Uterus (tissue), 4 donors: ENCODE results near the gene LRRC55. TPM values are rescaled to one million over a fixed set of nuclear protein-coding genes. Genes with fewer than 3 reads are reported as not detected.
"Not testable (repeated sequence)": the region's sequence is repeated elsewhere in the genome, so short reads cannot be mapped to it uniquely, and the experiment has no call there.

Experiments used
- DNase-seq, 2 donors: peaks; one replicate each; pipeline ENCODE4 v3.0.0-alpha.2; 2019 to 2020
- H3K27ac ChIP-seq, 2 donors: fragments of 200-600 bp; sonication (generic); 1 replicate in 1 of 2; 2 replicates in 1 of 2; pipeline ENCODE4 v1.5.1; 2016 to 2018
- H3K27me3 ChIP-seq, 2 donors: fragments of 200-600 bp; sonication (generic); one replicate each; pipeline ENCODE4 v1.5.1; 2018 to 2019; ENCODE audit warnings: control low read depth in 1 of 2
- H3K36me3 ChIP-seq, 2 donors: fragments of 200-600 bp; sonication (generic); one replicate each; pipeline ENCODE4 v1.5.1; 2019; ENCODE audit warnings: control low read depth in 1 of 2
- H3K4me1 ChIP-seq, 2 donors: fragments of 200-600 bp; sonication (generic); one replicate each; pipeline ENCODE4 v1.5.1; 2018 to 2019; ENCODE audit warnings: control low read depth in 1 of 2
- H3K4me3 ChIP-seq, 2 donors: fragments of 200-600 bp; sonication (generic); 1 replicate in 1 of 2; 2 replicates in 1 of 2; pipeline ENCODE4 v1.5.1; 2018 to 2019; ENCODE audit warnings: mild to moderate bottlenecking in 1 of 2
- H3K9me3 ChIP-seq, 2 donors: fragments of 200-600 bp; sonication (generic); one replicate each; pipeline ENCODE4 v1.5.1; 2019; ENCODE audit warnings: control low read depth in 1 of 2
- POLR2A ChIP-seq, 2 donors: fragments of 450-650 bp; IDR thresholded peaks; one replicate each; pipeline ENCODE4 v1.6.1; 2016; ENCODE audit warnings: antibody characterized with exemption in 2 of 2, mild to moderate bottlenecking in 1 of 2, moderate library complexity in 1 of 2
- intact Hi-C: fragments of 100-400 bp; cut with DNase I; formaldehyde crosslinking; loops from one replicate; pipeline ENCODE4 v1.15.1; 2023; ENCODE audit warnings: low total_unique reads
- total RNA-seq, 4 donors: library from RNA; depleted of rRNA in 3 of 4; stranded (reverse); fragments of >200 nt in 3 of 4; gene quantifications; one replicate each; pipeline versions ENCODE4 v1.1.0 to v1.2.4, GENCODE V29; 2014 to 2023
- TF ChIP-seq, protein P1 (sequence below), 4 experiments: fragments of 200-600 bp in 2 of 4; fragments of 450-650 bp in 2 of 4; sonication (generic) in 2 of 4; IDR thresholded peaks; one replicate each; pipeline ENCODE4 v1.5.1; 2016 to 2019; ENCODE audit warnings: antibody characterized with exemption in 4 of 4, mild to moderate bottlenecking in 2 of 4, moderate library complexity in 1 of 4
- donor health status: DM: yes; HTN: yes; CAD: no.

Gene LRRC55
- total RNA-seq, 4 donors from 2014 or later = 0.26 to 2.1 TPM; not detected in 2

DNA sequence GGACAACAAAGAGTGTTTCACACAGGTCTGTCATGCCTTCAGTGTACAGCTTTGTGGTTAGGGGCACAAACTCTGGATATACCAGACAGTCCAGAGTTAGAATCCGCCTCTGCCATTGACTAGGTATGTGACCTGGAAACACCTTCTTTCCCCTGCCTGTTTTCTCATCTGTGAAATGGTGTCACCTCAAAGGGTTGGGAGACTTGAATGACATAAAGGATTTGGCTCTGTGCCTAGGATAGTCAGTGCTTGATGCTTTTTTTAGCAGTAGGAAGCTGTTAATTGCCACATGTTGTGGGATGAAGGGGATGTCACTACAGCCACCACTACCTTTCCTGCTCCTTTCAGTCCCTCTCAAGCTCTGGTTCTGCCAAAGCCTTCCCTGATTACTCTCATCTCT lies 17.4 kb upstream of the LRRC55 start:
- Histone ChIP-seq H3K27me3 (no peaks in the 10 kb centered on the region), H3K27ac (no peak overlapping the region), H3K9me3 (no peaks in the 10 kb centered on the region), H3K4me3 (no peak overlapping the region), H3K4me1 (no peaks in the 10 kb centered on the region), H3K36me3 (no peaks in the 10 kb centered on the region)
- no peak for DNase-seq
- intact Hi-C loops = no loop called here
- no peak for TF ChIP-seq POLR2A (IDR thresholded peaks at IDR 0.05)
- TF ChIP-seq, protein P1, sequence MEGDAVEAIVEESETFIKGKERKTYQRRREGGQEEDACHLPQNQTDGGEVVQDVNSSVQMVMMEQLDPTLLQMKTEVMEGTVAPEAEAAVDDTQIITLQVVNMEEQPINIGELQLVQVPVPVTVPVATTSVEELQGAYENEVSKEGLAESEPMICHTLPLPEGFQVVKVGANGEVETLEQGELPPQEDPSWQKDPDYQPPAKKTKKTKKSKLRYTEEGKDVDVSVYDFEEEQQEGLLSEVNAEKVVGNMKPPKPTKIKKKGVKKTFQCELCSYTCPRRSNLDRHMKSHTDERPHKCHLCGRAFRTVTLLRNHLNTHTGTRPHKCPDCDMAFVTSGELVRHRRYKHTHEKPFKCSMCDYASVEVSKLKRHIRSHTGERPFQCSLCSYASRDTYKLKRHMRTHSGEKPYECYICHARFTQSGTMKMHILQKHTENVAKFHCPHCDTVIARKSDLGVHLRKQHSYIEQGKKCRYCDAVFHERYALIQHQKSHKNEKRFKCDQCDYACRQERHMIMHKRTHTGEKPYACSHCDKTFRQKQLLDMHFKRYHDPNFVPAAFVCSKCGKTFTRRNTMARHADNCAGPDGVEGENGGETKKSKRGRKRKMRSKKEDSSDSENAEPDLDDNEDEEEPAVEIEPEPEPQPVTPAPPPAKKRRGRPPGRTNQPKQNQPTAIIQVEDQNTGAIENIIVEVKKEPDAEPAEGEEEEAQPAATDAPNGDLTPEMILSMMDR (IDR thresholded peaks at IDR 0.05) = no peak

DNA sequence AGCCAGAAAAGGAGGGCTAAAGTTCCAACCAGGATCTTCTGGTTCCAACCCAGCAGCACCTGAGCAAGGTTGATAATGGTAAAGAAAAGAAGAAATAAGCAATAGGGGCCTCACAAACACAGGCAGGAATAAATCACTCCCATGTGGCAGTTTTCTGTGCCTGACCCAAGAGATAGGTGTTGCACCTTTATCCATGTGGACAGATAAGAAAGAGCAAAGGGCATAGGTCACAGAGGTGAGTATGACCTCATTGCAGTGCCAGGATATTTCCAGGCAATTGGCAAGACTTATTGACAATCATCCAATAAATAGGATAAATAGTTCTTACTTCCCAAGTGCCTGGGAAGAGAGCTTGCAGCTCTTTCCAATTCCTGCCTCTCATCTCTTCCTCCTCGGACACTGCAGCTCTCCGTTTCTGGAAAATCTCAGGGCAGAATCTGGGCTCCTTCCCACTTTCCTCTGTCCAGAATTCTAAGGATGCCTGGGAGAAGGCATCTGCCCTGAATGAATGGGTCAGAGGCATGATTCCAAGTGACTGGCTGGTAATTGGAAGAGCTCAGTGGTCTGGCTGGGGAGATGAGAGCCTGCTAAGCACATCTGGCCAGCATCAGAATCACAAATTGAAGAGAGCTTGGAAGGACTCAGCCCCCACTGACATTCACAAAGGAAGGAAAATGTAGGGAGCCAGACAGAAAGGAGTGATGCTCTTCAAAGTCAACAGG lies 14.5 kb upstream of the LRRC55 start:
- intact Hi-C loops = no loop called here
- H3K9me3 ChIP-seq = no peaks in the 10 kb centered on the region
- no peak overlapping the region for H3K27ac ChIP-seq
- no peaks in the 10 kb centered on the region for H3K36me3 ChIP-seq
- TF ChIP-seq, protein P1 (IDR thresholded peaks at IDR 0.05) = no peak
- TF ChIP-seq POLR2A (IDR thresholded peaks at IDR 0.05) = no peak
- H3K27me3 ChIP-seq = no peaks in the 10 kb centered on the region
- peak in 1 of 2 donors; percentile 30 for DNase-seq
- no peak overlapping the region for H3K4me3 ChIP-seq
- no peaks in the 10 kb centered on the region for H3K4me1 ChIP-seq

DNA sequence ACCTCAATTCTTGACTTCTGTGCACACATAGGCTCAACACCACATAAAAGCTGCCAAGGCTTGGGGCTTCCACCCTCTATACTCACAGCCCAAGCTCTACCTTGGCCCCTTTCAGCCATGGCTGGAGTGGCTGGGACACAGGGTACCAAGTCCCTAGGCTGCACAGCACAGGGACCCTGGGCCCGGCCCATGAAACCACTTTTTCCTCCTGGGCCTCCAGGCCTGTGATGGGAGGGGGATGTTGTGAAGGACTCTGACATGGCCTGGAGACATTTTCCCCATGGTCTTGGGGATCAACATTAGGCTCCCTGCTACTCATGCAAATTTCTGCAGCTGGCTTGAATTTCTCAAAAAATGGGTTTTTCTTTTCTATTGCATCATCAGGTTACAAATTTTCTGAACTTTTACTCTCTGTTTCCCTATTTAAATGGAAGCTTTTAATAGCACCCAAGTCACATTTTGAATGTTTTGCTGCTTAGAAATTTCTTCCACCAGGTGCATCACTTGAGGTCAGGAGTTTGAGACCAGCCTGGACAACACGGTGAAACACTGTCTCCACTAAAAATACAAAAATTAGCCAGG lies 11.9 kb upstream of the LRRC55 start:
- not testable (repeated sequence) for H3K36me3 ChIP-seq

GRCh38 chr11:57172031-57172430 lies 9.7 kb upstream of the LRRC55 start:
- DNase-seq = no peak
- Histone ChIP-seq H3K4me1 (no peaks in the 10 kb centered on the region), H3K9me3 (no peaks in the 10 kb centered on the region), H3K36me3 (no peaks in the 10 kb centered on the region), H3K4me3 (no peak overlapping the region), H3K27ac (no peak overlapping the region), H3K27me3 (no peaks in the 10 kb centered on the region)
- intact Hi-C loops = no loop called here
- TF ChIP-seq POLR2A (IDR thresholded peaks at IDR 0.05) = no peak
- TF ChIP-seq, protein P1 (IDR thresholded peaks at IDR 0.05) = no peak

More for the DNA sequence above, 11.9 kb upstream of the LRRC55 start:
- H3K4me1 ChIP-seq, DNase-seq, H3K27me3 ChIP-seq, intact Hi-C loops, H3K9me3 ChIP-seq, H3K4me3 ChIP-seq, H3K27ac ChIP-seq: not testable (repeated sequence)

DNA sequence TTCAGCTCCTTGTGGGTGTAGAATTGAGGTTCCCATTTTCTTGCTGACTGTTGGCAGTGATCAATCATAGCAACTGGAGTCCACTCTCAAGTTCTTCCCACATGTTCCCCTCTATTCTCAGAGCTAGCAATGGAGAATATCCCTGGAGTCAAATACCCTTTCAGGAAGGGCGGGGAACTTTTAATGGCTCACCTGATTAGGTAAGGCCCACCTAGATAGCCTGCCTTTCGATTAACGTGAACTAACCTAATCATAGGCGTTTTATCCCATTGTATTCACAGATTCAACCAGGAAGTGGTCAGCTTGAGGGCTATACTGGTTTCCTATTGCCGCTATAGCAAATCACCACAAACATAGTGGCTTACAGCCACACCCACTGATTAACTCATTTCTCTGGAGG lies 7.1 kb upstream of the LRRC55 start:
- intact Hi-C loops = no loop called here
- Histone ChIP-seq H3K9me3 (no peaks in the 10 kb centered on the region), H3K36me3 (no peaks in the 10 kb centered on the region), H3K4me3 (no peak overlapping the region), H3K4me1 (no peaks in the 10 kb centered on the region), H3K27me3 (no peaks in the 10 kb centered on the region), H3K27ac (no peak overlapping the region)
- DNase-seq = no peak
- TF ChIP-seq, protein P1 (IDR thresholded peaks at IDR 0.05) = no peak
- TF ChIP-seq POLR2A (IDR thresholded peaks at IDR 0.05) = no peak
